Measurements from ENCODE around the gene ACAA1. TPM values are rescaled to one million over a fixed set of nuclear protein-coding genes. Genes with fewer than 3 reads are reported as not detected.

The ACAA1 gene
- polyA plus RNA-seq, 1 of the 3 experiments (the other 2 are of a cell fraction): 86.4 TPM

DNA sequence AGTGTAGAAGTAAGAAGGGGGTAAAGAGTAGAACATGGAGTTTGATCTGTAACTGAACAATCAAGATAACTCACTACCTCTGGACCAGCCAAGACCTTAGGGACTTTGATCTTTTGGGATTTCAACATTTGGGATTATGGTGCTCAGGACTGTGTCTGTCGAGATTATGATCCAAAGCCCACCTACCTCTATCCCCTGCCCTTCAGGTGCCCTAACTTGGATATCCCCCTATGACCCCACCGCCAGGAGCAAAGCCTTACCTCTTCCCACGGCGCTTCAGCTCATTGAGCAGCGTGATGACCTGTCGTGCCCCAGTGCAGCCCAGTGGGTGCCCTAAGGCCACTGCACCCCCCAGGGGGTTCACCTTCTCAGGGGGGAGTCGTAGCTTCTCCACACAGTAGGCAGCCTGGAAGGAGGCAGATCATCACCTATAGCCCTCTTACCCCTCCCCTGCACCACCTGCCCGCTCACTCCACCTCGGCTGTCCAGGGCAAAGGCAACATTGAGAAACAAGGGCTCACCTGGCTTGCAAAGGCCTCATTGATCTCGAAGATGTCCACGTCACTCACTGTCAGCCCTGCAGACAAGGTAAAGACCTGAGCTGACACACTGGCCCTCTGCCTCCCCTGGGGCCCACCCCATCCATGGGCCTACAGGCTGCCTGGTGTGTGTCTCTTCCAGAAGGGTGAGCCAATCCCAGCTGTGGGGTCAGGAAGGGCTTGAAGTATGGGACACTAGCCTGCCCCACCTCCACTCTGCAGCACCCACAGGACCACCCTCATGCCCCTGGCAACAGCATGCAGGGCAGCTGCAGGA lies 11.4 kb downstream of the ACAA1 start (continued):
- no peak for TF ChIP-seq NRF1 (IDR thresholded peaks at IDR 0.05; ENCODE audit: low read depth, low read length)
- no peak for TF ChIP-seq JUND (IDR thresholded peaks at IDR 0.05)
- TF ChIP-seq SMC3 (IDR thresholded peaks at IDR 0.05; ENCODE audit: low read depth, low read length): no peak
- no peak for TF ChIP-seq POLR2AphosphoS5 (IDR thresholded peaks at IDR 0.05; ENCODE audit: low read depth, low read length)

DNA sequence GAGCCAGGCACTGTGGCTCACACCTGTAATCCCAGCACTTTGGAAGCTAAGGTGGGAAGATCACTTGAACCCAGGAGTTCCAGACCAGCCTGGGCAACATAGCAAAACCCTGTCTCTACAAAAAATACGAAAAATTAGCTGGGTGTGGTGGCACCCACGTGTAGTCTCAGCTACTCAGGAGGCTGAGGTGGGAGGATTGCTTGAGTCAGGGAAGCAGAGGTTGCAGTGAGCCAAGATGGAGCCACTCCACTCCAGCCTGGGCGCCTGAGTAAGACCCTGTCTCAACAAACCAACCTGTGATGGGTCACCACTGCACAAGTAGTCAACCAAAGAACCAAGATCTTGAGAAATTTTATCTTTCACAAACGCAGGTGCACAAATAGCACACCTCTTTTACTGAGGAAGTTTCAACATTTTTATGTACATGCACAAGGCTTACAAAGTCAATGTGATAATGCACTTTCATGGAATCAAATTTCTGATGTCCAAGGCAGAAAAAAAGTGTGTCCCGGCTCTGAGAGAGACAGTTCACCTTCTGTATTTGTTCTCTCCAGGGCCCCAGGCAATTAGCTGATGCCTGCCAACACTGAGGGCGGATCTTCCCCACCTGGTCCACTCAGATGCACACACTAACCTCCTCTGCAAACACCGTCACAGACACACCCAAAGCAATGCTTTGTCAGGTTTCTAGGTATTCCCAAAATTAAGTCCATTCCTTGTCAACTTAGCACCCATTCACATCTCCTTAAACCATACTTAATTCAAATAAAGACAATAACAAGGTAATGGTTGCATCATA lies 12.4 kb downstream of the ACAA1 start:
- DNase-seq: no peak
- Histone ChIP-seq H3K4me2 (no peak overlapping the region), H3F3A (replicated peaks; ENCODE audit: insufficient read depth) (no peaks in the 10 kb centered on the region), H4K20me1 (ENCODE audit: insufficient read depth) (no peaks in the 10 kb centered on the region), H3K27me3 (ENCODE audit: insufficient read depth) (no peaks in the 10 kb centered on the region), H3K9me3 (no peaks in the 10 kb centered on the region), H3K79me2 (ENCODE audit: insufficient read depth) (no peaks in the 10 kb centered on the region), H3K9ac (no peak overlapping the region), H2AFZ (ENCODE audit: low read depth) (no peak overlapping the region), H3K4me1 (ENCODE audit: control insufficient read depth in 1 of 2, insufficient read depth in 2 of 2, low read depth in 1 of 2, low read length in 1 of 2) (no peaks in the 10 kb centered on the region), H3K4me3 (ENCODE audit: low read depth in 2 of 2, low read length in 1 of 2) (no peak overlapping the region), H3K27ac (ENCODE audit: low read depth in 2 of 2, low read length in 1 of 2) (no peak overlapping the region), H3K9me2 (no peaks in the 10 kb centered on the region), H3K36me3 (replicated peaks in 1 of 2; ENCODE audit: control insufficient read depth in 1 of 2, insufficient read depth in 2 of 2, low read length in 1 of 2) (peaks cover 26 to 67% of the 10 kb centered on the region in 2 experiments)
- no peak for TF ChIP-seq TCF12 (IDR thresholded peaks at IDR 0.05)
- no peak for TF ChIP-seq GATA2 (CRISPR knock-in tag; IDR thresholded peaks at IDR 0.05)
- no peak for TF ChIP-seq RAD21 (IDR thresholded peaks at IDR 0.05; ENCODE audit: low read length)
- no peak for TF ChIP-seq FOSL2 (IDR thresholded peaks at IDR 0.05; ENCODE audit: borderline replicate concordance, low read depth)
- no peak for TF ChIP-seq GABPA (IDR thresholded peaks at IDR 0.05; ENCODE audit: low read depth)
- WGBS (ENCODE audit: low lambda C conversion rate): 93% methylated on average over 7 of the region's 7 CpGs
- ChIA-PET POLR2A (no interaction called here), CTCF (no interaction called here)

DNA sequence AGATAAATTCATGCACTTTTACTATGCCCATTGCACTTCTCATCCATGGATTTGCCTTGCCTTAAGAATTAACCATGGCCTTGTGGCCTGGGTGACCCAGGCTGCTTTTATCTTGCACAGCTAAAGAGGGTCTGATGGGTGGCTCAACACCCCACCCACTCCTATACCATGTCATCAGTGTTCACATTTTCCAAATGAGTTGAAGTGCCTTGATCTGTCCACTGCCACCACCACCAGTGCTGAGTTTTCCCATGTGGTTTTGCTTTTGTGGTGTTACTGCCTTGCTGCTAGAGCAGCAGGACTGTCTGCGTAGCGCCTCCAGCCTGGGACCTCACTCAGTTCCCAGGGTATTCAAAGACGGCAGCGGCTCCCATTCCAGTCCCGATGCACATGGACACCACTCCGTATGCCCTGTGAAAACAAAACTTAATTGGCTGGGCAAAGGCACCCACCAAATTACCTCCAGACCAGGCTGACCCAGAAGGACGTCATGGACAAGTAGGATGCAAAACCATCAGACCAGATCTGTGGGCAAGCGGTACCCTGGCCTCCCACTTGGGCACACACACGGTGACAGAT lies 14.1 kb downstream of the ACAA1 start:
- ChIA-PET CTCF (interaction anchor here (1.6 kb wide), 1 partner anchor 8 kb away, joined by 4 read pairs; no protein-coding TSS in a partner anchor), POLR2A (no interaction called here)
- no peak overlapping the region for H3K4me2 ChIP-seq
- H3F3A ChIP-seq (replicated peaks; ENCODE audit: insufficient read depth): no peaks in the 10 kb centered on the region
- no peak for TF ChIP-seq MEF2A (IDR thresholded peaks at IDR 0.05; ENCODE audit: borderline replicate concordance, low read depth)
- TF ChIP-seq, protein P1, sequence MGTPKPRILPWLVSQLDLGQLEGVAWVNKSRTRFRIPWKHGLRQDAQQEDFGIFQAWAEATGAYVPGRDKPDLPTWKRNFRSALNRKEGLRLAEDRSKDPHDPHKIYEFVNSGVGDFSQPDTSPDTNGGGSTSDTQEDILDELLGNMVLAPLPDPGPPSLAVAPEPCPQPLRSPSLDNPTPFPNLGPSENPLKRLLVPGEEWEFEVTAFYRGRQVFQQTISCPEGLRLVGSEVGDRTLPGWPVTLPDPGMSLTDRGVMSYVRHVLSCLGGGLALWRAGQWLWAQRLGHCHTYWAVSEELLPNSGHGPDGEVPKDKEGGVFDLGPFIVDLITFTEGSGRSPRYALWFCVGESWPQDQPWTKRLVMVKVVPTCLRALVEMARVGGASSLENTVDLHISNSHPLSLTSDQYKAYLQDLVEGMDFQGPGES (IDR thresholded peaks at IDR 0.05; ENCODE audit: low read depth, low read length): no peak
- no peak for TF ChIP-seq RCOR1 (IDR thresholded peaks at IDR 0.05; ENCODE audit: low read length)
- no peak for TF ChIP-seq TEAD4 (IDR thresholded peaks at IDR 0.05; ENCODE audit: borderline replicate concordance, insufficient read depth)
- TF ChIP-seq RFX5 (IDR thresholded peaks at IDR 0.05; ENCODE audit: low read length): no peak
- no peaks in the 10 kb centered on the region for H3K4me1 ChIP-seq (ENCODE audit: control insufficient read depth in 1 of 2, insufficient read depth in 2 of 2, low read depth in 1 of 2, low read length in 1 of 2)
- H3K27ac ChIP-seq (ENCODE audit: low read depth in 2 of 2, low read length in 1 of 2): no peak overlapping the region
- peaks cover 13 to 52% of the 10 kb centered on the region in 2 experiments for H3K36me3 ChIP-seq (replicated peaks in 1 of 2; ENCODE audit: control insufficient read depth in 1 of 2, insufficient read depth in 2 of 2, low read length in 1 of 2)
- no peak overlapping the region for H3K9ac ChIP-seq
- H3K9me3 ChIP-seq: no peaks in the 10 kb centered on the region
- H3K27me3 ChIP-seq (ENCODE audit: insufficient read depth): no peaks in the 10 kb centered on the region
- no peaks in the 10 kb centered on the region for H3K79me2 ChIP-seq (ENCODE audit: insufficient read depth)
- H2AFZ ChIP-seq (ENCODE audit: low read depth): no peak overlapping the region
- H3K9me2 ChIP-seq: no peaks in the 10 kb centered on the region
- 95% methylated on average over 9 of the region's 9 CpGs for WGBS (ENCODE audit: low lambda C conversion rate)
- no peak for DNase-seq
- H3K4me3 ChIP-seq (ENCODE audit: low read depth in 2 of 2, low read length in 1 of 2): no peak overlapping the region
- H4K20me1 ChIP-seq (ENCODE audit: insufficient read depth): no peaks in the 10 kb centered on the region
